Body of pancreas (tissue), 4 donors: ENCODE measurements around the gene MAP3K13.

Experiments
- CTCF ChIP-seq, 7 experiments: fragments of 450-650 bp in 4 of 7; fragments of 200-600 bp in 3 of 7; sonication (generic) in 3 of 7; IDR thresholded peaks; one replicate each; pipeline ENCODE4 v1.5.1; 2016 to 2019; ENCODE audit warnings: antibody characterized with exemption in 7 of 7
- POLR2A ChIP-seq, 3 donors: fragments of 450-650 bp; IDR thresholded peaks; one replicate each; pipeline ENCODE4 v1.6.1; 2016; ENCODE audit warnings: antibody characterized with exemption in 3 of 3, mild to moderate bottlenecking in 2 of 3

GRCh38 chr3:185517387-185518130 lies 154.6 kb downstream of the MAP3K13 start:
- no peak for TF ChIP-seq POLR2A (IDR thresholded peaks at IDR 0.05)
- no peak for TF ChIP-seq CTCF (IDR thresholded peaks at IDR 0.05)
